Pancreas (tissue), 10 donors: ENCODE results near the gene NPIPB9. TPM values are rescaled to one million over a fixed set of nuclear protein-coding genes. Genes with fewer than 3 reads are reported as not detected.

Source experiments
- ATAC-seq, 4 donors: fragments of 200-7000 bp; cut with Tn5 transposase; one replicate each; pipeline versions ENCODE4 v1.8.0 to v1.9.1; 2020; ENCODE audit warnings: mild to moderate bottlenecking in 4 of 4, moderate library complexity in 4 of 4
- DNase-seq, 6 donors: peaks; one replicate each; pipeline ENCODE4 v3.0.0-alpha.2; 2020
- FAIRE-seq: peaks from 2 replicates; lab custom pipeline; 2012; peaks lifted over from hg19 to GRCh38; lab: Jason Lieb, UNC
- H3K27ac ChIP-seq, 4 donors: fragments of 200-600 bp; sonication (generic); 1 replicate in 3 of 4; 2 replicates in 1 of 4; pipeline versions ENCODE4 v1.5.0 to v1.8.0; 2020
- H3K27me3 ChIP-seq, 4 donors: fragments of 200-600 bp; one replicate each; pipeline ENCODE4 v1.8.0; 2021
- H3K36me3 ChIP-seq, 3 donors: fragments of 200-600 bp; sonication (generic) in 1 of 3; one replicate each; pipeline versions ENCODE4 v1.5.0 to v1.8.0; 2020 to 2021
- H3K4me1 ChIP-seq, 3 donors: fragments of 200-600 bp; one replicate each; pipeline ENCODE4 v1.8.0; 2021
- H3K4me3 ChIP-seq, 4 donors: fragments of 200-600 bp; sonication (generic) in 2 of 4; one replicate each; pipeline versions ENCODE4 v1.5.0 to v1.8.0; 2020 to 2021
- H3K9me3 ChIP-seq, 4 donors: fragments of 200-600 bp; one replicate each; pipeline ENCODE4 v1.8.0; 2021
- CTCF ChIP-seq, 4 donors: fragments of 200-600 bp; sonication (generic) in 3 of 4; IDR thresholded peaks; one replicate each; pipeline versions ENCODE4 v1.5.0 to v1.8.0; 2021; ENCODE audit warnings: antibody characterized with exemption in 4 of 4
- WGBS, 2 donors: extraction: QIAGEN DNeasy Blood & Tissue Kit; methylation state at CpG; one replicate each; pipeline ENCODE4 v1.1.7; 2013; 5-methylcytosine and 5-hydroxymethylcytosine counted together
- intact Hi-C, 3 donors: fragments of 100-400 bp; cut with DNase I; formaldehyde crosslinking; loops; one replicate each; pipeline versions ENCODE4 v1.11.1 to v1.14.2; 2022
- microRNA-seq, 2 donors: library from miRNA; unstranded; fragments of <30 nt; microRNA quantifications; one replicate each; pipeline versions ENCODE4 to v1.1.0, GENCODE V29; 2019 to 2020
- polyA plus RNA-seq, 2 donors: library from polyadenylated mRNA; stranded (reverse); fragments of 200-250 nt; gene quantifications; one replicate each; pipeline ENCODE4 v1.2.3, GENCODE V29; 2013
- total RNA-seq, 6 donors: library from RNA; stranded (reverse); fragmentation: NEBNext Ultra II Directional in 4 of 6; extraction: Animal tissue kit (Norgen Biotek cat#: 25700) in 4 of 6; gene quantifications; one replicate each; pipeline versions ENCODE4 v1.2.1 to v1.2.4, GENCODE V29; 2021 to 2023
- donor health status: healthy with polysubstance abuse.
- donor health status: DM: no; HTN: no; CAD: no; lungs with moderate emphysema.
- donor health status: DM: no; HTN: no; CAD: no.
- donor health status: control.
- donor health status: control.
- donor health status: Bipolar disorder and iron deficiency.
- donor health status: DM: yes; HTN: yes; CAD: no.
- donor health status: DM: no; HTN: no; CAD: no.
- donor health status: DM: no; HTN: no; CAD: no.
- donor health status: DM: yes; HTN: yes; CAD: no.

NPIPB9 gene
- total and polyA plus RNA-seq, 8 donors: 0.46 to 2.5 (median 0.92) TPM; not detected in 1

- Histone ChIP-seq H3K27me3 (no peaks in the 10 kb centered on the region), H3K36me3 (peaks cover 0 to 16% (median 5%) of the 10 kb centered on the region in 3 donors), H3K4me3 (peak overlapping the region; percentile 93 to 100 (median 98)), H3K27ac (peak overlapping the region; percentile 98), H3K9me3 (no peaks in the 10 kb centered on the region), H3K4me1 (peaks cover 0 to 21% (median 20%) of the 10 kb centered on the region in 3 donors)
- intact Hi-C loops: no loop called here
- ATAC-seq (no peak), FAIRE-seq (no peak), DNase-seq (no peak)
- 10 to 19% methylated on average over 13 of the region's 13 CpGs for WGBS, 2 donors
- TF ChIP-seq CTCF (IDR thresholded peaks at IDR 0.05): no peak
Observed at GRCh38 chr16:28821874-28822519, 70.4 kb downstream of the NPIPB9 start.

Small RNA genes within 50 kb of the gene (microRNA-seq; reads per million reads assigned to microRNA genes)
- 0 reads per million in 2 donors for gene MIR6862-2

Other genes with a start within 250 kb of the NPIPB9 start
- under 1 TPM in 2 of 6 donors, not detected in 4; 0.18 to 0.20 TPM for gene IL27, start 245.0 kb upstream of the NPIPB9 start, total RNA-seq
- gene IL27, start 245.0 kb upstream of the NPIPB9 start, polyA plus RNA-seq: under 1 TPM in 1 of 2 donors, not detected in 1; 0.68 TPM
- gene NUPR1, start 212.8 kb upstream of the NPIPB9 start, total RNA-seq: 100 to 1,000 TPM in 3 of 6 donors, 10 to 100 TPM in 3; 28.9 to 303 (median 103) TPM
- 100 to 1,000 TPM; 117 to 151 TPM for gene NUPR1, start 212.8 kb upstream of the NPIPB9 start, polyA plus RNA-seq
- gene SGF29, start 197.9 kb upstream of the NPIPB9 start, total RNA-seq: 10 to 100 TPM; 14.2 to 28.3 (median 17.0) TPM
- 10 to 100 TPM; 40.2 to 46.6 TPM for gene SGF29, start 197.9 kb upstream of the NPIPB9 start, polyA plus RNA-seq
- 1 to 10 TPM in 3 of 6 donors, under 1 TPM in 3; 0.41 to 1.5 (median 1.1) TPM for gene SULT1A2, start 154.7 kb upstream of the NPIPB9 start, total RNA-seq
- gene SULT1A2, start 154.7 kb upstream of the NPIPB9 start, polyA plus RNA-seq: 1 to 10 TPM; 5.6 to 6.0 TPM
- gene SULT1A1, start 141.7 kb upstream of the NPIPB9 start, total RNA-seq: 10 to 100 TPM in 3 of 6 donors, 1 to 10 TPM in 3; 5.7 to 18.3 (median 9.0) TPM
- gene SULT1A1, start 141.7 kb upstream of the NPIPB9 start, polyA plus RNA-seq: 10 to 100 TPM; 29.7 to 46.7 TPM
- gene NPIPB8, start 113.7 kb upstream of the NPIPB9 start, total RNA-seq: 1 to 10 TPM in 2 of 6 donors, under 1 TPM in 3, not detected in 1; 0.08 to 2.4 (median 0.74) TPM
- not detected for gene NPIPB8, start 113.7 kb upstream of the NPIPB9 start, polyA plus RNA-seq
- gene EIF3C, start 40.3 kb upstream of the NPIPB9 start, total RNA-seq: 100 to 1,000 TPM; 336 to 418 (median 379) TPM
- gene EIF3C, start 40.3 kb upstream of the NPIPB9 start, polyA plus RNA-seq: 1,000 to 10,000 TPM in 1 of 2 donors, 100 to 1,000 TPM in 1; 519 to 1,137 TPM
- gene ATXN2L, start 71.2 kb downstream of the NPIPB9 start, total RNA-seq: 10 to 100 TPM; 40.3 to 82.1 (median 54.6) TPM
- 100 to 1,000 TPM in 1 of 2 donors, 10 to 100 TPM in 1; 65.3 to 116 TPM for gene ATXN2L, start 71.2 kb downstream of the NPIPB9 start, polyA plus RNA-seq
- gene TUFM, start 94.6 kb downstream of the NPIPB9 start, total RNA-seq: 100 to 1,000 TPM in 1 of 6 donors, 10 to 100 TPM in 5; 71.9 to 100 (median 88.8) TPM
- 100 to 1,000 TPM; 145 to 181 TPM for gene TUFM, start 94.6 kb downstream of the NPIPB9 start, polyA plus RNA-seq
- 10 to 100 TPM; 21.6 to 39.5 (median 24.5) TPM for gene SH2B1, start 112.1 kb downstream of the NPIPB9 start, total RNA-seq
- 10 to 100 TPM; 66.2 to 81.6 TPM for gene SH2B1, start 112.1 kb downstream of the NPIPB9 start, polyA plus RNA-seq
- under 1 TPM in 4 of 6 donors, not detected in 2; 0.20 to 0.42 (median 0.27) TPM for gene ATP2A1, start 126.7 kb downstream of the NPIPB9 start, total RNA-seq
- gene ATP2A1, start 126.7 kb downstream of the NPIPB9 start, polyA plus RNA-seq: under 1 TPM; 0.49 to 0.84 TPM
- gene RABEP2, start 173.5 kb downstream of the NPIPB9 start, total RNA-seq: 10 to 100 TPM; 11.5 to 16.9 (median 13.7) TPM
- 10 to 100 TPM; 34.0 to 66.1 TPM for gene RABEP2, start 173.5 kb downstream of the NPIPB9 start, polyA plus RNA-seq
- under 1 TPM in 3 of 6 donors, not detected in 3; 0.09 to 0.15 (median 0.09) TPM for gene CD19, start 180.2 kb downstream of the NPIPB9 start, total RNA-seq
- gene CD19, start 180.2 kb downstream of the NPIPB9 start, polyA plus RNA-seq: under 1 TPM in 1 of 2 donors, not detected in 1; 0.08 TPM
- 10 to 100 TPM in 4 of 6 donors, 1 to 10 TPM in 2; 9.2 to 19.3 (median 11.8) TPM for gene NFATC2IP, start 199.2 kb downstream of the NPIPB9 start, total RNA-seq
- 10 to 100 TPM; 20.6 to 22.0 TPM for gene NFATC2IP, start 199.2 kb downstream of the NPIPB9 start, polyA plus RNA-seq
- 10 to 100 TPM; 12.6 to 20.4 (median 14.4) TPM for gene SPNS1, start 223.0 kb downstream of the NPIPB9 start, total RNA-seq
- 10 to 100 TPM; 51.2 to 57.6 TPM for gene SPNS1, start 223.0 kb downstream of the NPIPB9 start, polyA plus RNA-seq
- gene LAT, start 233.3 kb downstream of the NPIPB9 start, total RNA-seq: 1 to 10 TPM; 1.9 to 3.4 (median 2.2) TPM
- gene LAT, start 233.3 kb downstream of the NPIPB9 start, polyA plus RNA-seq: 10 to 100 TPM; 25.3 to 26.0 TPM